Kidney (tissue), 14 donors: ENCODE data around the gene ZNF205. TPM values are rescaled to one million over a fixed set of nuclear protein-coding genes. Genes with fewer than 3 reads are reported as not detected.

Source experiments
- DNase-seq, 5 donors: peaks; one replicate each; pipeline ENCODE4 v3.0.0-alpha.2; 2013 to 2020
- FAIRE-seq: peaks from 2 replicates; lab custom pipeline; 2012; peaks lifted over from hg19 to GRCh38; lab: Jason Lieb, UNC
- H3K27ac ChIP-seq, 2 donors: one replicate each; pipeline ENCODE4 v1.7.0; 2013; ENCODE audit warnings: low read depth in 2 of 2, low read length in 2 of 2, inconsistent platforms in 1 of 2
- H3K27me3 ChIP-seq: one replicate; pipeline ENCODE4 v1.7.1; 2013; ENCODE audit warnings: low read length, inconsistent platforms; ENCODE audit not compliant: control insufficient read depth, insufficient read depth
- H3K36me3 ChIP-seq, 3 donors: one replicate each; pipeline versions ENCODE4 v1.7.0 to v1.7.1; 2013; ENCODE audit warnings: low read length in 3 of 3, control low read depth in 1 of 3, inconsistent platforms in 1 of 3; ENCODE audit not compliant: insufficient read depth in 3 of 3, control insufficient read depth in 2 of 3
- H3K4me1 ChIP-seq, 3 donors: one replicate each; pipeline versions ENCODE4 v1.7.0 to v1.7.1; 2013; ENCODE audit warnings: low read length in 3 of 3, inconsistent platforms in 1 of 3, low read depth in 1 of 3; ENCODE audit not compliant: control insufficient read depth in 2 of 3, insufficient read depth in 2 of 3
- H3K4me3 ChIP-seq, 3 donors: one replicate each; pipeline versions ENCODE4 v1.7.0 to v1.8.1; 2013; ENCODE audit warnings: low read length in 3 of 3, control low read depth in 1 of 3, inconsistent platforms in 1 of 3
- H3K9ac ChIP-seq, 3 donors: one replicate each; pipeline versions ENCODE4 v1.7.0 to v1.7.1; 2013; ENCODE audit warnings: low read length in 3 of 3, control low read depth in 1 of 3, inconsistent platforms in 1 of 3
- H3K9me3 ChIP-seq, 3 donors: one replicate each; pipeline versions ENCODE4 v1.7.0 to v1.7.1; 2013; ENCODE audit warnings: low read length in 3 of 3, control low read depth in 1 of 3, inconsistent platforms in 1 of 3; ENCODE audit not compliant: control insufficient read depth in 2 of 3, insufficient read depth in 1 of 3
- CTCF ChIP-seq: IDR thresholded peaks from 3 replicates; pipeline ENCODE4 v1.5.1; 2012; ENCODE audit warnings: mild to moderate bottlenecking, moderate library complexity, borderline replicate concordance; ENCODE audit not compliant: insufficient read depth; ENCODE audit errors: extremely low read depth
- intact Hi-C: fragments of 100-400 bp; cut with DNase I; formaldehyde crosslinking; loops from one replicate; pipeline ENCODE4 v1.11.1; 2022
- polyA plus RNA-seq: library from polyadenylated mRNA; stranded (reverse); fragments of 350-450 nt; fragmentation: Illumina TruSeq; extraction: RNeasy Lipid Tissue Mini Kit (QIAGEN cat#74804); gene quantifications from one replicate; pipeline ENCODE4 v1.2.3, GENCODE V29; 2014; ENCODE audit warnings: low read depth, low replicate concordance; ENCODE audit not compliant: insufficient read depth
- total RNA-seq: library from RNA; stranded (reverse); fragmentation: NEBNext Ultra II Directional; extraction: Animal tissue kit (Norgen Biotek cat#: 25700); gene quantifications from one replicate; pipeline ENCODE4 v1.2.1, GENCODE V29; 2021
- donor health status: control.
- donor health status: control.
- donor health status: control.
- donor health status: control.
- donor health status: control.
- donor health status: DM: yes; HTN: yes; CAD: no.
- donor health status: Normal renal cell carcinoma (clear cell type).

ZNF205 gene
- total and polyA plus RNA-seq, 2 donors from 2014 or later, result 12.7 to 14.1 TPM

- DNase-seq, result peak; percentile 37 to 89 (median 65)
- Histone ChIP-seq H3K9ac (peak within 1 kb of the TSS in 2 of 3 donors; percentile 80 to 91), H3K36me3 (no peaks in the 10 kb centered on the region), H3K9me3 (no peaks in the 10 kb centered on the region), H3K27ac (peak within 1 kb of the TSS; percentile 81), H3K4me1 (peaks cover 0 to 18% (median 10%) of the 10 kb centered on the region in 3 donors), H3K27me3 (no peaks in the 10 kb centered on the region), H3K4me3 (peak within 1 kb of the TSS in 2 of 3 donors; percentile 52 to 64)
- intact Hi-C loops, result loop anchor here (10.0 kb wide), 1 partner anchor 50 kb away; the partner anchor contains the start of gene ZNF205
- FAIRE-seq, result no peak
- TF ChIP-seq CTCF, result no peak
Measured at GRCh38 chr16:3065069-3065741, 47.2 kb upstream of the ZNF205 start, which contains the start of gene IL32. IL32 (plus strand) TSS chr16:3065640; CDS start chr16:3065812, 172 bp downstream.

GRCh38 chr16:3065742-3066439 is 46.5 kb upstream of the ZNF205 start:
- Histone ChIP-seq H3K4me3 (peak overlapping the region in 2 of 3 donors; percentile 52 to 64), H3K36me3 (no peaks in the 10 kb centered on the region), H3K27ac (peak overlapping the region; percentile 81), H3K9me3 (no peaks in the 10 kb centered on the region), H3K4me1 (peaks cover 0 to 18% (median 9%) of the 10 kb centered on the region in 3 donors), H3K9ac (peak overlapping the region in 2 of 3 donors; percentile 80 to 91), H3K27me3 (no peaks in the 10 kb centered on the region)
- no peak for FAIRE-seq
- TF ChIP-seq CTCF, result no peak
- peak in 1 of 5 donors; percentile 72 for DNase-seq
- intact Hi-C loops, result loop anchor here (10.0 kb wide), 1 partner anchor 49 kb away; the partner anchor contains the start of gene ZNF205

GRCh38 chr16:3066440-3066748 is 46.0 kb upstream of the ZNF205 start:
- Histone ChIP-seq H3K4me1 (peaks cover 0 to 18% (median 9%) of the 10 kb centered on the region in 3 donors), H3K9ac (peak overlapping the region in 2 of 3 donors; percentile 80 to 91), H3K36me3 (no peaks in the 10 kb centered on the region), H3K27me3 (no peaks in the 10 kb centered on the region), H3K4me3 (peak overlapping the region in 2 of 3 donors; percentile 52 to 64), H3K27ac (peak overlapping the region; percentile 81), H3K9me3 (no peaks in the 10 kb centered on the region)
- DNase-seq (peak in 1 of 5 donors; percentile 71), FAIRE-seq (no peak)
- intact Hi-C loops, result loop anchor here (10.0 kb wide), 1 partner anchor 48 kb away; the partner anchor contains the start of gene ZNF205
- TF ChIP-seq CTCF, result no peak
